ENCODE data around the gene GTPBP3.

Gene GTPBP3

GRCh38 chr19:17309198-17309964 lies 28.0 kb upstream of the GTPBP3 start, which contains the start of gene DDA1:
TSS of gene DDA1 (plus strand) at chr19:17309563. CDS start at chr19:17309655, 92 bp downstream.
- DNase-seq (ENCODE audit: low spot score): peak; percentile 100

GRCh38 chr19:17309965-17310461 lies 27.3 kb upstream of the GTPBP3 start:
- no peak for DNase-seq (ENCODE audit: low spot score)

- DNase-seq (ENCODE audit: low spot score): no peak
Observed at GRCh38 chr19:17311455-17312188, 25.7 kb upstream of the GTPBP3 start.

GRCh38 chr19:17312189-17313113 lies 24.9 kb upstream of the GTPBP3 start:
- no peak for DNase-seq (ENCODE audit: low spot score)

- no peak for DNase-seq (ENCODE audit: low spot score)
Observed at GRCh38 chr19:17314007-17314593, 23.3 kb upstream of the GTPBP3 start.

GRCh38 chr19:17318966-17319365 lies 18.4 kb upstream of the GTPBP3 start:
- no peak for DNase-seq (ENCODE audit: low spot score)

GRCh38 chr19:17319473-17320238 lies 17.7 kb upstream of the GTPBP3 start:
- DNase-seq (ENCODE audit: low spot score): no peak

GRCh38 chr19:17320435-17320834 lies 16.9 kb upstream of the GTPBP3 start:
- DNase-seq (ENCODE audit: low spot score): no peak

- no peak for DNase-seq (ENCODE audit: low spot score)
Observed at GRCh38 chr19:17321655-17322489, 15.5 kb upstream of the GTPBP3 start.

- no peak for DNase-seq (ENCODE audit: low spot score)
Observed at GRCh38 chr19:17322854-17323253, 14.5 kb upstream of the GTPBP3 start.

- no peak for DNase-seq (ENCODE audit: low spot score)
Observed at GRCh38 chr19:17323300-17323963, 13.9 kb upstream of the GTPBP3 start.

GRCh38 chr19:17323964-17324332 lies 13.4 kb upstream of the GTPBP3 start:
- no peak for DNase-seq (ENCODE audit: low spot score)

GRCh38 chr19:17324357-17325114 lies 12.8 kb upstream of the GTPBP3 start:
- no peak for DNase-seq (ENCODE audit: low spot score)

- no peak for DNase-seq (ENCODE audit: low spot score)
Observed at GRCh38 chr19:17325133-17325532, 12.2 kb upstream of the GTPBP3 start.

- DNase-seq (ENCODE audit: low spot score): peak; percentile 79
Observed at GRCh38 chr19:17325881-17326594, 11.3 kb upstream of the GTPBP3 start.

GRCh38 chr19:17326595-17326966 lies 10.8 kb upstream of the GTPBP3 start:
- no peak for DNase-seq (ENCODE audit: low spot score)

GRCh38 chr19:17327068-17327653 lies 10.2 kb upstream of the GTPBP3 start:
- no peak for DNase-seq (ENCODE audit: low spot score)
